Thymus (tissue), 11 donors: Measurements from ENCODE around the gene SLC45A3. TPM values are rescaled to one million over a fixed set of nuclear protein-coding genes. Genes with fewer than 3 reads are reported as not detected.

Source experiments
- DNase-seq, 9 donors: peaks; one replicate each; pipeline ENCODE4 v3.0.0-alpha.2; 2013; ENCODE audit warnings: low spot score in 9 of 9, low read depth in 6 of 9, missing footprints in 1 of 9
- H3K27ac ChIP-seq, 2 donors: one replicate each; pipeline ENCODE4 v1.5.1; 2013; ENCODE audit warnings: control low read depth in 1 of 2, low read depth in 1 of 2, low read length in 1 of 2, mild to moderate bottlenecking in 1 of 2, moderate library complexity in 1 of 2
- H3K27me3 ChIP-seq, 2 donors: one replicate each; pipeline ENCODE4 v1.5.1; 2013; ENCODE audit warnings: low read length in 1 of 2; ENCODE audit not compliant: control insufficient read depth in 2 of 2, insufficient read depth in 1 of 2
- H3K36me3 ChIP-seq, 2 donors: one replicate each; pipeline ENCODE4 v1.5.1; 2013; ENCODE audit warnings: low read length in 1 of 2, mild to moderate bottlenecking in 1 of 2, moderate library complexity in 1 of 2; ENCODE audit not compliant: control insufficient read depth in 2 of 2, insufficient read depth in 2 of 2
- H3K4me1 ChIP-seq, 2 donors: one replicate each; pipeline ENCODE4 v1.5.1; 2013; ENCODE audit warnings: low read length in 2 of 2; ENCODE audit not compliant: control insufficient read depth in 2 of 2, insufficient read depth in 2 of 2
- H3K4me3 ChIP-seq, 2 donors: one replicate each; pipeline ENCODE4 v1.5.1; 2013; ENCODE audit warnings: low read length in 2 of 2, control low read depth in 1 of 2, mild to moderate bottlenecking in 1 of 2
- H3K9me3 ChIP-seq, 2 donors: one replicate each; pipeline ENCODE4 v1.5.1; 2013; ENCODE audit warnings: low read length in 1 of 2, mild to moderate bottlenecking in 1 of 2; ENCODE audit not compliant: control insufficient read depth in 2 of 2, insufficient read depth in 1 of 2
- WGBS: extraction: QIAGEN DNeasy Blood & Tissue Kit; methylation state at CpG from one replicate; pipeline ENCODE4 v1.1.7; 2013; 5-methylcytosine and 5-hydroxymethylcytosine counted together
- polyA plus RNA-seq: library from polyadenylated mRNA; stranded (reverse); fragments of 200-250 nt; gene quantifications from one replicate; pipeline ENCODE4 v1.2.3, GENCODE V29; 2013
- total RNA-seq: library from RNA; stranded (reverse); fragments of 120-200 nt; gene quantifications from one replicate; pipeline ENCODE4 v1.2.4, GENCODE V29; 2013
- donor health status: healthy.

Gene SLC45A3
- total and polyA plus RNA-seq, 2 donors, result 0.94 TPM

GRCh38 chr1:205626216-205626615 is 54.1 kb downstream of the SLC45A3 start:
- 66% methylated on average over 3 of the region's 3 CpGs for WGBS
- Histone ChIP-seq H3K27ac (no peak overlapping the region), H3K27me3 (no peaks in the 10 kb centered on the region), H3K36me3 (peaks cover 14 to 22% of the 10 kb centered on the region in 2 donors), H3K9me3 (no peaks in the 10 kb centered on the region), H3K4me1 (peaks cover 9% of the 10 kb centered on the region in 2 donors), H3K4me3 (no peak overlapping the region)
- no peak for DNase-seq

- Histone ChIP-seq H3K27me3 (no peaks in the 10 kb centered on the region), H3K9me3 (no peaks in the 10 kb centered on the region), H3K36me3 (peaks cover 24 to 43% of the 10 kb centered on the region in 2 donors), H3K4me3 (no peak overlapping the region), H3K27ac (no peak overlapping the region), H3K4me1 (peaks cover 0 to 4% of the 10 kb centered on the region in 2 donors)
- no peak for DNase-seq
- WGBS, result over 99% methylated on average over 4 of the region's 4 CpGs
Measured at GRCh38 chr1:205623646-205624045, 56.7 kb downstream of the SLC45A3 start.

- H3K4me1 ChIP-seq, result no peaks in the 10 kb centered on the region
- no peaks in the 10 kb centered on the region for H3K27me3 ChIP-seq
- no peak for DNase-seq
- no peaks in the 10 kb centered on the region for H3K9me3 ChIP-seq
- H3K4me3 ChIP-seq, result no peak overlapping the region
- WGBS, result 98% methylated on average over 6 of the region's 6 CpGs
- no peak overlapping the region for H3K27ac ChIP-seq
- peaks cover 39 to 74% of the 10 kb centered on the region in 2 donors for H3K36me3 ChIP-seq
Measured at GRCh38 chr1:205620269-205620668, 60.0 kb downstream of the SLC45A3 start.

- H3K9me3 ChIP-seq, result no peaks in the 10 kb centered on the region
- no peak overlapping the region for H3K27ac ChIP-seq
- no peak for DNase-seq
- no peak overlapping the region for H3K4me3 ChIP-seq
- peaks cover 39 to 81% of the 10 kb centered on the region in 2 donors for H3K36me3 ChIP-seq
- no peaks in the 10 kb centered on the region for H3K27me3 ChIP-seq
- no peaks in the 10 kb centered on the region for H3K4me1 ChIP-seq
- 96% methylated on average over 3 of the region's 3 CpGs for WGBS
Measured at GRCh38 chr1:205619376-205619775, 60.9 kb downstream of the SLC45A3 start.

GRCh38 chr1:205616563-205617293 is 63.6 kb downstream of the SLC45A3 start:
- Histone ChIP-seq H3K36me3 (peaks cover 36 to 88% of the 10 kb centered on the region in 2 donors), H3K27ac (no peak overlapping the region), H3K27me3 (no peaks in the 10 kb centered on the region), H3K9me3 (no peaks in the 10 kb centered on the region), H3K4me3 (no peak overlapping the region), H3K4me1 (no peaks in the 10 kb centered on the region)
- 96% methylated on average over 1 of the region's 1 CpG for WGBS
- no peak for DNase-seq

GRCh38 chr1:205615789-205616188 is 64.5 kb downstream of the SLC45A3 start:
- H3K36me3 ChIP-seq, result peaks cover 36 to 96% of the 10 kb centered on the region in 2 donors
- no peak for DNase-seq
- WGBS, result 96% methylated on average over 1 of the region's 1 CpG
- H3K4me3 ChIP-seq, result no peak overlapping the region
- H3K4me1 ChIP-seq, result no peaks in the 10 kb centered on the region
- no peaks in the 10 kb centered on the region for H3K27me3 ChIP-seq
- H3K9me3 ChIP-seq, result no peaks in the 10 kb centered on the region
- H3K27ac ChIP-seq, result no peak overlapping the region

- Histone ChIP-seq H3K36me3 (peaks cover 28 to 84% of the 10 kb centered on the region in 2 donors), H3K27me3 (no peaks in the 10 kb centered on the region), H3K4me1 (no peaks in the 10 kb centered on the region), H3K4me3 (no peak overlapping the region), H3K27ac (no peak overlapping the region), H3K9me3 (no peaks in the 10 kb centered on the region)
- WGBS, result 96% methylated on average over 2 of the region's 2 CpGs
- no peak for DNase-seq
Measured at GRCh38 chr1:205613854-205614412, 66.4 kb downstream of the SLC45A3 start.

- H3K27me3 ChIP-seq, result no peaks in the 10 kb centered on the region
- H3K27ac ChIP-seq, result no peak overlapping the region
- no peak for DNase-seq
- H3K4me3 ChIP-seq, result no peak overlapping the region
- peaks cover 16 to 78% of the 10 kb centered on the region in 2 donors for H3K36me3 ChIP-seq
- no peaks in the 10 kb centered on the region for H3K4me1 ChIP-seq
- 99% methylated on average over 1 of the region's 1 CpG for WGBS
- no peaks in the 10 kb centered on the region for H3K9me3 ChIP-seq
Measured at GRCh38 chr1:205612556-205612955, 67.8 kb downstream of the SLC45A3 start.

- Histone ChIP-seq H3K4me3 (no peak overlapping the region), H3K27ac (no peak overlapping the region), H3K4me1 (no peaks in the 10 kb centered on the region), H3K36me3 (peaks cover 16 to 75% of the 10 kb centered on the region in 2 donors), H3K9me3 (no peaks in the 10 kb centered on the region), H3K27me3 (no peaks in the 10 kb centered on the region)
- no peak for DNase-seq
- WGBS, result over 99% methylated on average over 3 of the region's 3 CpGs
Measured at GRCh38 chr1:205612104-205612503, 68.2 kb downstream of the SLC45A3 start.
